Gastrocnemius medialis (tissue), 4 donors: ENCODE results near the gene EFNB3. TPM values are rescaled to one million over a fixed set of nuclear protein-coding genes. Genes with fewer than 3 reads are reported as not detected.

Experiments used
- ATAC-seq, 2 donors: fragments of 150-250 bp; one replicate each; pipeline ENCODE4 v1.9.1; 2016
- DNase-seq, 2 donors: peaks; one replicate each; pipeline ENCODE4 v3.0.0-alpha.2; 2019
- H3K27ac ChIP-seq, 4 donors: fragments of 200-600 bp; sonication (generic); 1 replicate in 1 of 4; 2 replicates in 3 of 4; pipeline ENCODE4 v1.5.1; 2016 to 2018; ENCODE audit warnings: mild to moderate bottlenecking in 2 of 4, moderate library complexity in 1 of 4
- H3K27me3 ChIP-seq, 3 donors: fragments of 200-600 bp; sonication (generic) in 2 of 3; 1 replicate in 1 of 3; 2 replicates in 2 of 3; pipeline versions ENCODE4 v1.5.1 to v1.6.0; 2016 to 2019; ENCODE audit warnings: mild to moderate bottlenecking in 1 of 3, moderate library complexity in 1 of 3
- H3K36me3 ChIP-seq, 2 donors: fragments of 200-600 bp; sonication (generic) in 1 of 2; one replicate each; pipeline ENCODE4 v1.5.1; 2017 to 2018
- H3K4me1 ChIP-seq, 2 donors: fragments of 200-600 bp; sonication (generic) in 1 of 2; one replicate each; pipeline ENCODE4 v1.5.1; 2016 to 2017; ENCODE audit warnings: mild to moderate bottlenecking in 2 of 2
- H3K4me3 ChIP-seq, 4 donors: fragments of 200-600 bp; sonication (generic) in 3 of 4; 1 replicate in 1 of 4; 2 replicates in 3 of 4; pipeline ENCODE4 v1.5.1; 2016 to 2019; ENCODE audit warnings: mild to moderate bottlenecking in 2 of 4
- H3K9me3 ChIP-seq, 3 donors: fragments of 200-600 bp; sonication (generic) in 2 of 3; 1 replicate in 1 of 3; 2 replicates in 2 of 3; pipeline ENCODE4 v1.5.1; 2016 to 2019
- CTCF ChIP-seq, 5 experiments: fragments of 450-650 bp in 3 of 5; fragments of 200-600 bp in 2 of 5; sonication (generic) in 2 of 5; IDR thresholded peaks in 4 of 5; conservative IDR thresholded peaks in 1 of 5; 1 replicate in 4 of 5; 2 replicates in 1 of 5; pipeline ENCODE4 v1.5.1; 2016 to 2019; ENCODE audit warnings: antibody characterized with exemption in 5 of 5, mild to moderate bottlenecking in 3 of 5, moderate library complexity in 3 of 5
- POLR2A ChIP-seq, 2 donors: fragments of 450-650 bp; IDR thresholded peaks; one replicate each; pipeline ENCODE4 v1.6.1; 2017; ENCODE audit warnings: antibody characterized with exemption in 2 of 2, mild to moderate bottlenecking in 2 of 2, moderate library complexity in 2 of 2
- in situ Hi-C, 4 donors: fragments of 200-750 bp; cut with MboI; loops; one replicate each; pipeline versions ENCODE4 v1.15.0 to v1.8.0; 2017; ENCODE audit warnings: low sequenced_read_pairs in 4 of 4
- intact Hi-C: fragments of 100-400 bp; cut with DNase I; formaldehyde crosslinking; loops from one replicate; pipeline ENCODE4 v1.15.1; 2023; ENCODE audit warnings: low total_unique reads
- total RNA-seq, 4 donors: library from RNA; depleted of rRNA; stranded (reverse); fragments of >200 nt; gene quantifications; one replicate each; pipeline versions ENCODE4 v1.1.0 to v1.2.3, GENCODE V29; 2016

EFNB3 gene
- total RNA-seq, 4 donors from 2014 or later, result 0.13 to 0.46 (median 0.31) TPM; not detected in 1

- no peak for TF ChIP-seq CTCF (IDR thresholded peaks at IDR 0.05 in 4 of 5, conservative IDR thresholded peaks at IDR 0.05 in 1 of 5)
- no peak for TF ChIP-seq POLR2A (IDR thresholded peaks at IDR 0.05)
Observed at GRCh38 chr17:7688808-7689316, 16.1 kb upstream of the EFNB3 start.

GRCh38 chr17:7695586-7695985, 9.4 kb upstream of the EFNB3 start:
- Histone ChIP-seq H3K27me3 (no peaks in the 10 kb centered on the region), H3K27ac (no peak overlapping the region), H3K4me3 (no peak overlapping the region), H3K4me1 (no peaks in the 10 kb centered on the region), H3K9me3 (no peaks in the 10 kb centered on the region), H3K36me3 (peaks cover 0 to 19% of the 10 kb centered on the region in 2 donors)
- DNase-seq (no peak), ATAC-seq (no peak)
- no peak for TF ChIP-seq POLR2A (IDR thresholded peaks at IDR 0.05)
- no peak for TF ChIP-seq CTCF (IDR thresholded peaks at IDR 0.05 in 4 of 5, conservative IDR thresholded peaks at IDR 0.05 in 1 of 5)
- in situ Hi-C loops, result loop anchor here in 2 of 4 donors (25.0 kb wide), 1 partner anchor 183 kb away; no protein-coding TSS in a partner anchor
- intact Hi-C loops, result no loop called here

More at GRCh38 chr17:7688808-7689316, 16.1 kb upstream of the EFNB3 start:
- Histone ChIP-seq H3K4me1 (peaks cover 26 to 33% of the 10 kb centered on the region in 2 donors), H3K36me3 (peaks cover 0 to 21% of the 10 kb centered on the region in 2 donors), H3K4me3 (peak overlapping the region; percentile 67 to 96 (median 84)), H3K27me3 (no peaks in the 10 kb centered on the region), H3K9me3 (no peaks in the 10 kb centered on the region), H3K27ac (peak overlapping the region; percentile 77 to 97 (median 94))
- intact Hi-C loops (loop anchor here (1.0 to 10.0 kb wide), 7 partner anchors 39 to 437 kb away; partner anchors contain the start of genes ATP1B2, CTDNEP1, ELP5 and NAA38), in situ Hi-C loops (loop anchor here in 2 of 4 donors (5.0 to 25.0 kb wide), 2 partner anchors 62 to 177 kb away; partner anchors contain the start of gene SAT2 (in 2 of the 2))
- DNase-seq (no peak), ATAC-seq (no peak)

- Histone ChIP-seq H3K4me3 (no peak overlapping the region), H3K27me3 (peaks cover 0 to 4% (median 3%) of the 10 kb centered on the region in 3 donors), H3K27ac (no peak overlapping the region), H3K36me3 (peaks cover 0 to 27% of the 10 kb centered on the region in 2 donors), H3K9me3 (no peaks in the 10 kb centered on the region), H3K4me1 (no peaks in the 10 kb centered on the region)
- ATAC-seq, result no peak
- DNase-seq, result no peak
- intact Hi-C loops (no loop called here), in situ Hi-C loops (loop anchor here in 2 of 4 donors (25.0 kb wide), 1 partner anchor 186 kb away; no protein-coding TSS in a partner anchor)
- TF ChIP-seq POLR2A (IDR thresholded peaks at IDR 0.05), result no peak
- TF ChIP-seq CTCF (IDR thresholded peaks at IDR 0.05 in 4 of 5, conservative IDR thresholded peaks at IDR 0.05 in 1 of 5), result no peak
Observed at GRCh38 chr17:7697828-7698588, 7.0 kb upstream of the EFNB3 start.

- TF ChIP-seq POLR2A (IDR thresholded peaks at IDR 0.05), result no peak
- no peak for TF ChIP-seq CTCF (IDR thresholded peaks at IDR 0.05 in 4 of 5, conservative IDR thresholded peaks at IDR 0.05 in 1 of 5)
- Histone ChIP-seq H3K36me3 (peaks cover 0 to 21% of the 10 kb centered on the region in 2 donors), H3K27ac (no peak overlapping the region), H3K4me3 (no peak overlapping the region), H3K9me3 (no peaks in the 10 kb centered on the region), H3K4me1 (no peaks in the 10 kb centered on the region), H3K27me3 (peaks cover 18 to 24% (median 24%) of the 10 kb centered on the region in 3 donors)
- in situ Hi-C loops, result no loop called here
- ATAC-seq (no peak), DNase-seq (no peak)
- intact Hi-C loops, result no loop called here
Observed at GRCh38 chr17:7700510-7700909, 4.5 kb upstream of the EFNB3 start.
